Daoy (cell line): ENCODE measurements around the gene CARMIL1. TPM values are rescaled to one million over a fixed set of nuclear protein-coding genes. Genes with fewer than 3 reads are reported as not detected.
"Not testable (repeated sequence)": the region's sequence is repeated elsewhere in the genome, so short reads cannot be mapped to it uniquely, and the experiment has no call there.

Experiments used
- DNase-seq: peaks from one replicate; pipeline ENCODE4 v3.0.0-alpha.2; 2015; ENCODE audit warnings: low read depth
- total RNA-seq: library from RNA; depleted of rRNA; stranded (reverse); fragments of >200 nt; shearing (Covaris generic); gene quantifications from 2 replicates; pipeline ENCODE4 v1.2.3, GENCODE V29; 2014

The CARMIL1 gene
- total RNA-seq, 1 experiment from 2014 or later, result 13.4 TPM

GRCh38 chr6:25277386-25277785 is 1.8 kb upstream of the CARMIL1 start:
- no peak for DNase-seq

DNA sequence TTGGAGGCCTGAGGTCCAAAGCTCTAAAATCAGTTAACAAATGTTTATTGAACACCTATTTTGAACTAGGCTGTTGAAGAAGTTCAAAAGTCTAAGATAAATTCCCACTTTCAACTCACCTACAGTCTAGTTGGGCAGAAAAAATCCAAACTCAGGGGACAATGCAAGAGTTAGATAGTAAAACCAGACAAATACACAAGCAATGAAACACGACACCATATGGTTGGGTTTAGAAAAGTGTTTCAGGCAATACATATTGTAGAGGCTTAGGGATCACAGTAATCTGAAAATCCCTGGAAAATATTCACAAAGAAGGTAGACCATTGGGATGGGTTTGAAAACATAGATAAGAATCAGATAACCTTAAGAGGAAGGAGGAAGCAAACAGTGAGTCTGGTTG is 1.3 kb upstream of the CARMIL1 start:
- no peak for DNase-seq

- no peak for DNase-seq
Measured at GRCh38 chr6:25278261-25278913, 787 bp upstream of the CARMIL1 start.

GRCh38 chr6:25279748-25280343 is 672 bp downstream of the CARMIL1 start:
- DNase-seq, result peak; percentile 44

GRCh38 chr6:25280344-25281074 is 1.3 kb downstream of the CARMIL1 start:
- no peak for DNase-seq

DNA sequence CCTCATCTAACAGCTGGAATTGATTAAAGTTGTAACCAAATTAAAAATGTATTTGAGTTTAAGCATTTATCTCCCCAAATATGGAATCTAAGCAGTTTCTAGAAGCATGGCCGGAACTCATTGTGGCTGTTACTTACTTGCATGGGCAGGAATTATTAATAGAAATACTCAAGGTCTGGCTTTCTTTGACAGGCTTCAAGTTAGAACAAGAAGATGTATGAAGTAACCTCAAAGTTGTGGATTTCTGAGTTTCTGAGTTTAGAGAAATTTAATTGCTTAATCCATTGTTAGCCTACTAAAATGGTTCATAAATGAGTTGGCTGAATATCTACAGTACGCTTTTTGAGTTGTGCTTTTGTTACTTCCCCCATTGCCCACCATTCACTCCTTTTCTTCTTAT is 7.7 kb downstream of the CARMIL1 start:
- no peak for DNase-seq

DNA sequence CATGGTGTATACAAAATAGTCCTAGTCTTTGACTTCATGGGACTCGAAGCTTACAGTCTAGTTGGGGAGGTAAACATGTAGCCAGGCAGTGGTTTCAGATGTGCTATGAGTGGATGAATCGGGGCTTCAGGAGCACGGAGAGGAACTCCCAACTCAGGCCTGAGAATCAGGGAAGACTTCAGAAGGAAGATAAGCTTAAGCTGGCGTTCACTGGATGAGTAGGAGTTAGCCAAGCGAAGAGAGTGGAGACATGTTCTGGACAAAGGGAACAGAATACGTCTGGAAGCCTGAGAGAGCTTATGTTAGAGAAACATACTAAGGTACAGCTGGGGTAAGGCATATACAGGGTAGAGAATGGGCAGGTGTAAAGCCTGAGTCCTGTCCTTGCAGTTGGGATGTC is 8.8 kb downstream of the CARMIL1 start:
- no peak for DNase-seq

GRCh38 chr6:25288518-25288917 is 9.3 kb downstream of the CARMIL1 start:
- no peak for DNase-seq

DNA sequence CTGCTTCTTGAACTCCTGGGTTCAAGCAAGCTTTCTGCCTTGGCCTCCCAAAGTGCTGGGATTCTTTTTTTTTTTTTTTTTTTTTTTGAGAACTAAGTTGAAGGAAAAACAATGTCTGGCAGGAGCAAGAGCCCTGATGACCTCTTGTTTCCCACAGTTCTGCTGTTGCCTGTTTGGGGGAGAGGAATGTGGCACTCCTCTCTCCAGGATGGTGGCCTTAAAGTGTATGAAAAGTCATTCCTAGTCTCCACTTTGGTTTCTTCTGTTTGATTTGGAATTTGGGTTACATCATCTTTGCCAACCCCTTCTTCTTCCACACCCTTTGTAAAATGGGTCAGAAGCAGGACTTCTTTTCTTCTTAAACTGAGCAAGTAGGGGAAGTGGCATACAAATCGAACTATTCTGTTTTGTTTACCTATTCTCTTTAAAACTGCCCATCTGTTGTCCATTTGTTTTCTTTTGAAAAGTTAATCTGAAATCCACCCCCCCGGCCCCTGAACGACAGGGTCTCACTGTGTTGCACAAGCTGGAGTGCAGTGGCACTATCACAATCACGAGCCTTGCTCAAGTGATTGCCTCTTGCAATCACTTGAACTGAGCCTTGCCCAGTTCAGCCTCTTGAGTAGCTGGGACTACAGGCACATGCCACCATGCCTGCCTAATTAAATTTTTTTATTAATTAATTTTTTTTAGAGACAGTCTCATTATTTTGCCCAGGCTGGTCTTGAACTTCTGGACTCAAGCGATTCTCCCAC is 11.3 kb downstream of the CARMIL1 start:
- no peak for DNase-seq

- no peak for DNase-seq
Measured at GRCh38 chr6:25292384-25292783, 13.2 kb downstream of the CARMIL1 start.

DNA sequence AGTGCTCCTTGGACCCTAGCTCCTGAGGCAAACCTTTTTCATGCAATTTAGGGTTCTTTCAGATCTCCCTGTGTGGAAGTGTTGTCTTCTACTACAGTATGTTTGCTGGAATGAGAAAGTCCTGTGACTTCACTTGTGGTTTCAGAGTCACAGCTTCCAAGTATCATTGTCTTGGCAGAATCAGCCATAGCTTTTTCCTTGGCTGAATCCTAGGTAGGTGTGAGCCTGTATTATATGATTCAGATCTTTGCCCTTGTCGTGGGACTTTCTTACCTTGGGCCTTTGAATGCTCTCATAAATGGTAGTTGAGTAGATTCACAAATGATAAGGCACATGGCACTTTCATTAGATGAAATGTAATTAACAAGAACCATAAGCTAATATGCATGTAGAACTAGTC is 16.5 kb downstream of the CARMIL1 start:
- no peak for DNase-seq

DNA sequence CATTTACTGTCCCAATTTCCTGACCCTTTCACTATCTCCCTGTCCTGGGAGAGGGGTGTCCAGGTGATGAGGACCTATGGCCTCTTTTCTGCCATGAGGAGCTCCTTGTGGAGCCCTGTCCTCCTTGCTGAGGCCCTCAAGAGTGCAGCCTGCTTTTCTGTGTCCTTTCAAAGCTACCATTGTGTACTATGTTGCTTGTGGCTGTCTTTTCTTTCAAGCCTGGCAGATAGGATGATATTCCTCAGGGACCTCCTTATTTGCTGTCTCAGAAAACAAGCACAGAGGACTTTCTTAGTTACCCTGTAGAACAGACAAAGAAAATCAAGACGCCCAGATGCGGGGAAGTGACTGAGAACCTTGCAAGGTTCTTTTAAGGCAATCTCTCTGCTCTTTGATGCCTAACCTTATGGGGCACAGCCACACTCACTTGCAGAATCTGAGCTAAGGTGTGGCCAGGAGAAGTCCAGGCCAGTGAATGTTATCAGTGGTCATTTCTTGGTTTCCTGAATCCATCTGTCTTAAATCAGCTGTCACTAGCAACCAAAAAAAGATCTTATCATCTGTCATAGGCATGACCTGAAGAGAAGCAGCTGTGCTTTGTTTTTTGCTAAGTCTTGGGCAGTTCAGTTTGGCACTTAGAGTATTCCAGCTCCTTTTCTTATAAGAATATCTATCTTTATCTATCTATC is 17.2 kb downstream of the CARMIL1 start:
- DNase-seq, result no peak

DNA sequence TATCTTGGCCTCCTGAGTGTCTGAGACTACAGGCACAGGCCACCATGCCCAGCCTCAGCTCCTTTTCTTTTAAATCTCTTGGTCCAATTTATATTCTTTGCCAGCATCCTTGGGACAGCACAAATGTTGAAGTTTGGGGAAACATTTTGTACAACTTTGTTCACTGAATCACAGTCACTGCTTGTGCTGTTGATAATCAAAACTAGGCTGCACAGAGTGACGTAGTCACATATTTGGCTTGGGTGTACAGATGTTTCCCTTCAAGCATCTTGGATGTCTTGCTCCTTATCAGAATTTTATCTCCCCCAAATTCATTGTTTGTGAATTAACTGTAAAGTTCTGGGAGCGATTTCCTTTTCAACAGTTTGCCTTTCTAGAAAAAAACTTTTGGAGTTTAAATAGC is 17.9 kb downstream of the CARMIL1 start:
- DNase-seq, result no peak

GRCh38 chr6:25297823-25298522 is 18.8 kb downstream of the CARMIL1 start:
- DNase-seq, result no peak

DNA sequence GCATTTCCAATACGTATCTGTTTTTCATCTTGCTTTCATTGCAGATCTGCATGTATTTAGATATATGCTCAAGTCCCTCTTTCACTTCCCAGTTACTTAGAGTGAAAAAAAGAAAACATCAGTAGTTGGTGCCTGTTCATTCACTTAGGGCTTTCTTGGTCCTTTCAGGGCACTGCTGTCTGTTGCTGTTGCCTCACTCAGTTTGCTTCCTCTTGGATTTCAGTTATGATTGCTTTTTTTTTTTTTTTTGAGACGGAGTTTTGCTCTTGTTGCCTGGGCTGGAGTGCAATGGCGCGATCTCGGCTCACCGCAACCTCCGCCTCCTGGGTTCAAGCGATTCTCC is 19.3 kb downstream of the CARMIL1 start:
- DNase-seq, result not testable (repeated sequence)

DNA sequence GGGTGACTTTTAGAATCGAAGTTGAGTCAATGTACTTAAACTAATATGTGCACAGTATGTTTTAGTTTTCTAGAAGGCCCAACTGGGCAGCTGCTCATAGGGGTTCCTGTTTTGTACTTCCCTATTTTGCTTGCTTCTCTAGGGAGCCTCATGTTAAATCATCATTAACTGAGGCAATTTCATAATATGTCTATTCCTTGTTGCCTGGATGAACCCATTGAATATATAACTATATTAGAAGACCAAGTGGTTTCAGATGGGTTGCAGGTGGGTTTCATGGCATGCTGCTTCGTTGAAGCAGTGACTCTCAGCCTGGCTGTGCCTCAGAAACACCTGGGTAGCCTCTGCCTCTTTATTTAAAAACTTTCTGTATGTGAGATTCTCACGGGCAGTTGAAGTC is 22.2 kb downstream of the CARMIL1 start:
- DNase-seq, result no peak

GRCh38 chr6:25302151-25302550 is 23.0 kb downstream of the CARMIL1 start:
- DNase-seq, result no peak

- peak; percentile 93 for DNase-seq
Measured at GRCh38 chr6:25302677-25303128, 23.5 kb downstream of the CARMIL1 start.

- no peak for DNase-seq
Measured at GRCh38 chr6:25303254-25303653, 24.1 kb downstream of the CARMIL1 start.

DNA sequence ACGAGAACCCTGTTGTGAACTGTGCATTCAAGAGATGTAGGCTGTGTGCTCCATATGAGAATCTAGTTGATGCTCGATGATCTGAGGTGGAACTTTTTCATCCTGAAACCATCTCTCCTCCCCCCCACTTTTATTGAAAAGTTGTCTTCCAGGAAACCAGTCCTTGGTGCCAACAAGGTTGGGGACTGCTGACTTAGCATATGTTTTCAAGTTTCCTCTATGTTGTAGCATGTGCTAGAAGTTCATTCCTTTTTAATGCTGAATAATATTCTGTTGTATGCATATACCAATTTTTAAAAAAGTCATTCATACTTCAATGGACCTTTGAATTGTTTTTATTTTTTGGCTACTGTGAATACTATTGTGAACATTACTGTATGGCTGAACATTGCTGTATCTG is 27.2 kb downstream of the CARMIL1 start:
- no peak for DNase-seq

DNA sequence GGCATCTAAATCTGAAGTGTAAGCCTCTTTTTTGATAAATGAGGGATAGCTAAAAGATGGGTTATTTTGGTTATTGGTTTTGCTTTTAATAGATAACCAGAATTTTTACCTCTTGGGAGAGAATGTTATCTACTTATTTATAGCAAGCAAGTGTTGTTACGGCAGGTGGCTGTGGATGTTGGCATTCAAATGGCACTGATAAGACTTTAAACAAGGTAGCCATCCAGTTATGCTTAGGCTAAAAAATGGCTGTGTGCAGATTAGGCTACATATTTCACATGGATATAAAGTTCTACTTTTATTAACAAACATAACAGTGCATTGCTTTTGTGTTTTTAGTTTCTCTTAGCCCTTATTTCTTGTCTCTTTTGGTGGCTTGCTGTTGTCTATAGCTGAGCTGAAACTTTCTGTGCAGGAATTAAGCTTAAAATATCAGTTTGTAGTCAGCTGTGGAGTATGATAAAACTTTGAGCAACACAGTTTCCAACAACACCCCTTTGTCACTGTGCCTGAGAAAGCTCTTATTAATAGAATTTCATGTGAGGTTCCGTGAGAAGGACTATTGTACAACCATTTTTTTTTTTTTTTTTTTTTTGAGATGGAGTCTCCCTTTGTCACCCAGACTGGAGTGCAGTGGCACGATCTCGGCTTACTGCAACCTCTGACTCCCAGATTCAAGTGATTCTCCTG is 28.8 kb downstream of the CARMIL1 start:
- no peak for DNase-seq
